ENCODE results near the gene PMF1. TPM values are rescaled to one million over a fixed set of nuclear protein-coding genes. Genes with fewer than 3 reads are reported as not detected.

Gene PMF1
- 99.4 TPM for polyA plus RNA-seq (2013, experiment 1 of 4)
- 82.3 TPM for polyA plus RNA-seq (2013, experiment 2 of 4)
- polyA plus RNA-seq (2013, experiment 3 of 4): 78.6 TPM
- 85.8 TPM for polyA plus RNA-seq (2013, experiment 4 of 4)

GRCh38 chr1:156212833-156213643 lies at the start of gene PMF1:
Gene PMF1 (plus strand): TSS chr1:156213007. CDS start chr1:156213016, 9 bp downstream.
- 0% methylated on average over 61 of the region's 61 CpGs for WGBS, 2 experiments

GRCh38 chr1:156163712-156164111 lies 49.1 kb upstream of the PMF1 start:
- H3K36me3 ChIP-seq (ENCODE audit: control insufficient read depth, insufficient read depth, low read length): no peaks in the 10 kb centered on the region
- no peak overlapping the region for H3K27ac ChIP-seq (ENCODE audit: insufficient read depth, low read depth, low read length, poor library complexity, severe bottlenecking)
- H3K9me3 ChIP-seq (ENCODE audit: control insufficient read depth, low read length): no peaks in the 10 kb centered on the region
- peaks cover 6% of the 10 kb centered on the region for H3K4me1 ChIP-seq (ENCODE audit: control insufficient read depth, insufficient read depth, low read length)
- H3K4me3 ChIP-seq (ENCODE audit: insufficient read depth, low read depth, low read length): no peak overlapping the region
- 82 to 94% methylated on average over 1 of the region's 1 CpG for WGBS, 2 experiments
- peaks cover 4% of the 10 kb centered on the region for H3K27me3 ChIP-seq (ENCODE audit: control insufficient read depth, insufficient read depth, low read length, poor library complexity, severe bottlenecking)

More at GRCh38 chr1:156212833-156213643, at the start of gene PMF1:
- Histone ChIP-seq H3K4me1 (ENCODE audit: control insufficient read depth, insufficient read depth, low read length) (peaks cover 6% of the 10 kb centered on the region), H3K36me3 (ENCODE audit: control insufficient read depth, insufficient read depth, low read length) (peaks cover 6% of the 10 kb centered on the region), H3K27me3 (ENCODE audit: control insufficient read depth, insufficient read depth, low read length, poor library complexity, severe bottlenecking) (no peaks in the 10 kb centered on the region), H3K9me3 (ENCODE audit: control insufficient read depth, low read length) (no peaks in the 10 kb centered on the region), H3K4me3 (ENCODE audit: insufficient read depth, low read depth, low read length) (peak within 1 kb of the TSS; percentile 84), H3K27ac (ENCODE audit: insufficient read depth, low read depth, low read length, poor library complexity, severe bottlenecking) (peak within 1 kb of the TSS; percentile 95)

- WGBS, 2 experiments: 99 to 100% methylated on average over 3 to 6 of the region's 6 CpGs
- no peaks in the 10 kb centered on the region for H3K9me3 ChIP-seq (ENCODE audit: control insufficient read depth, low read length)
- H3K4me3 ChIP-seq (ENCODE audit: insufficient read depth, low read depth, low read length): no peak overlapping the region
These were observed 48.5 kb upstream of the PMF1 start for GRCh38 chr1:156164125-156164831.

GRCh38 chr1:156165083-156165482 lies 47.7 kb upstream of the PMF1 start:
- 82 to 90% methylated on average over 2 of the region's 2 CpGs for WGBS, 2 experiments
- peaks cover 3% of the 10 kb centered on the region for H3K27me3 ChIP-seq (ENCODE audit: control insufficient read depth, insufficient read depth, low read length, poor library complexity, severe bottlenecking)

More at GRCh38 chr1:156164125-156164831, 48.5 kb upstream of the PMF1 start:
- Histone ChIP-seq H3K4me1 (ENCODE audit: control insufficient read depth, insufficient read depth, low read length) (peaks cover 6% of the 10 kb centered on the region), H3K27ac (ENCODE audit: insufficient read depth, low read depth, low read length, poor library complexity, severe bottlenecking) (no peak overlapping the region), H3K27me3 (ENCODE audit: control insufficient read depth, insufficient read depth, low read length, poor library complexity, severe bottlenecking) (peaks cover 4% of the 10 kb centered on the region), H3K36me3 (ENCODE audit: control insufficient read depth, insufficient read depth, low read length) (no peaks in the 10 kb centered on the region)

GRCh38 chr1:156167536-156167935 lies 45.3 kb upstream of the PMF1 start:
- Histone ChIP-seq H3K4me1 (ENCODE audit: control insufficient read depth, insufficient read depth, low read length) (no peaks in the 10 kb centered on the region), H3K9me3 (ENCODE audit: control insufficient read depth, low read length) (no peaks in the 10 kb centered on the region), H3K4me3 (ENCODE audit: insufficient read depth, low read depth, low read length) (no peak overlapping the region), H3K27ac (ENCODE audit: insufficient read depth, low read depth, low read length, poor library complexity, severe bottlenecking) (no peak overlapping the region), H3K36me3 (ENCODE audit: control insufficient read depth, insufficient read depth, low read length) (no peaks in the 10 kb centered on the region), H3K27me3 (ENCODE audit: control insufficient read depth, insufficient read depth, low read length, poor library complexity, severe bottlenecking) (no peaks in the 10 kb centered on the region)
- 85 to 95% methylated on average over 5 of the region's 5 CpGs for WGBS, 2 experiments

More at GRCh38 chr1:156165083-156165482, 47.7 kb upstream of the PMF1 start:
- H3K36me3 ChIP-seq (ENCODE audit: control insufficient read depth, insufficient read depth, low read length): no peaks in the 10 kb centered on the region
- no peak overlapping the region for H3K27ac ChIP-seq (ENCODE audit: insufficient read depth, low read depth, low read length, poor library complexity, severe bottlenecking)
- H3K9me3 ChIP-seq (ENCODE audit: control insufficient read depth, low read length): no peaks in the 10 kb centered on the region
- peaks cover 6% of the 10 kb centered on the region for H3K4me1 ChIP-seq (ENCODE audit: control insufficient read depth, insufficient read depth, low read length)
- H3K4me3 ChIP-seq (ENCODE audit: insufficient read depth, low read depth, low read length): no peak overlapping the region

GRCh38 chr1:156172696-156173470 lies 39.9 kb upstream of the PMF1 start:
- H3K9me3 ChIP-seq (ENCODE audit: control insufficient read depth, low read length): no peaks in the 10 kb centered on the region
- 88 to 89% methylated on average over 9 of the region's 9 CpGs for WGBS, 2 experiments
- no peaks in the 10 kb centered on the region for H3K36me3 ChIP-seq (ENCODE audit: control insufficient read depth, insufficient read depth, low read length)
- H3K4me3 ChIP-seq (ENCODE audit: insufficient read depth, low read depth, low read length): no peak overlapping the region
- no peak overlapping the region for H3K27ac ChIP-seq (ENCODE audit: insufficient read depth, low read depth, low read length, poor library complexity, severe bottlenecking)
- peaks cover 10% of the 10 kb centered on the region for H3K4me1 ChIP-seq (ENCODE audit: control insufficient read depth, insufficient read depth, low read length)
- H3K27me3 ChIP-seq (ENCODE audit: control insufficient read depth, insufficient read depth, low read length, poor library complexity, severe bottlenecking): no peaks in the 10 kb centered on the region

GRCh38 chr1:156176610-156177210 lies 36.1 kb upstream of the PMF1 start:
- WGBS, 2 experiments: 88 to 89% methylated on average over 12 of the region's 12 CpGs
- H3K27me3 ChIP-seq (ENCODE audit: control insufficient read depth, insufficient read depth, low read length, poor library complexity, severe bottlenecking): no peaks in the 10 kb centered on the region
- no peaks in the 10 kb centered on the region for H3K36me3 ChIP-seq (ENCODE audit: control insufficient read depth, insufficient read depth, low read length)
- H3K4me1 ChIP-seq (ENCODE audit: control insufficient read depth, insufficient read depth, low read length): peaks cover 14% of the 10 kb centered on the region
- H3K27ac ChIP-seq (ENCODE audit: insufficient read depth, low read depth, low read length, poor library complexity, severe bottlenecking): no peak overlapping the region
- no peaks in the 10 kb centered on the region for H3K9me3 ChIP-seq (ENCODE audit: control insufficient read depth, low read length)
- H3K4me3 ChIP-seq (ENCODE audit: insufficient read depth, low read depth, low read length): no peak overlapping the region

GRCh38 chr1:156177919-156178654 lies 34.7 kb upstream of the PMF1 start:
- WGBS, 2 experiments: 86% methylated on average over 7 of the region's 7 CpGs
- Histone ChIP-seq H3K27me3 (ENCODE audit: control insufficient read depth, insufficient read depth, low read length, poor library complexity, severe bottlenecking) (no peaks in the 10 kb centered on the region), H3K9me3 (ENCODE audit: control insufficient read depth, low read length) (no peaks in the 10 kb centered on the region), H3K36me3 (ENCODE audit: control insufficient read depth, insufficient read depth, low read length) (no peaks in the 10 kb centered on the region), H3K27ac (ENCODE audit: insufficient read depth, low read depth, low read length, poor library complexity, severe bottlenecking) (no peak overlapping the region), H3K4me3 (ENCODE audit: insufficient read depth, low read depth, low read length) (no peak overlapping the region), H3K4me1 (ENCODE audit: control insufficient read depth, insufficient read depth, low read length) (peaks cover 14% of the 10 kb centered on the region)

- 96 to 100% methylated on average over 2 to 3 of the region's 3 CpGs for WGBS, 2 experiments
- Histone ChIP-seq H3K27me3 (ENCODE audit: control insufficient read depth, insufficient read depth, low read length, poor library complexity, severe bottlenecking) (no peaks in the 10 kb centered on the region), H3K4me1 (ENCODE audit: control insufficient read depth, insufficient read depth, low read length) (peaks cover 14% of the 10 kb centered on the region), H3K4me3 (ENCODE audit: insufficient read depth, low read depth, low read length) (no peak overlapping the region), H3K36me3 (ENCODE audit: control insufficient read depth, insufficient read depth, low read length) (no peaks in the 10 kb centered on the region), H3K27ac (ENCODE audit: insufficient read depth, low read depth, low read length, poor library complexity, severe bottlenecking) (no peak overlapping the region), H3K9me3 (ENCODE audit: control insufficient read depth, low read length) (no peaks in the 10 kb centered on the region)
These were observed 32.3 kb upstream of the PMF1 start for GRCh38 chr1:156180471-156180870.
